Bronchial epithelial cell (primary cell): ENCODE measurements around the gene DNAH11. TPM values are rescaled to one million over a fixed set of nuclear protein-coding genes. Genes with fewer than 3 reads are reported as not detected.

ENCODE experiments used
- DNase-seq: peaks from one replicate; pipeline ENCODE4 v3.0.0-alpha.2; 2010; ENCODE audit warnings: low read depth
- FAIRE-seq: peaks from 2 replicates; lab custom pipeline; 2011; peaks lifted over from hg19 to GRCh38; lab: Jason Lieb, UNC
- H3K27me3 ChIP-seq: 2 replicates; pipeline ENCODE4 v1.5.1; 2011; ENCODE audit warnings: low read length; ENCODE audit not compliant: control insufficient read depth, insufficient read depth
- H3K36me3 ChIP-seq: 2 replicates; pipeline ENCODE4 v1.5.1; 2011; ENCODE audit warnings: low read length; ENCODE audit not compliant: control insufficient read depth, insufficient read depth
- H3K4me3 ChIP-seq: 2 replicates; pipeline ENCODE4 v1.5.1; 2011; ENCODE audit warnings: mild to moderate bottlenecking, low read depth, low read length, control low read depth
- total RNA-seq: library from RNA; depleted of rRNA; stranded (reverse); fragments of >200 nt; gene quantifications from 2 replicates; pipeline ENCODE4 v1.2.1, GENCODE V29; 2014
- TF ChIP-seq, protein P1 (sequence below): IDR thresholded peaks from 2 replicates; pipeline ENCODE4 v1.5.1; 2011; ENCODE audit warnings: mild to moderate bottlenecking, moderate library complexity, low read length, control low read depth, inconsistent platforms; ENCODE audit not compliant: insufficient read depth, severe bottlenecking

DNAH11 gene
- total RNA-seq, 1 donor from 2014 or later: 2.6 TPM

DNA sequence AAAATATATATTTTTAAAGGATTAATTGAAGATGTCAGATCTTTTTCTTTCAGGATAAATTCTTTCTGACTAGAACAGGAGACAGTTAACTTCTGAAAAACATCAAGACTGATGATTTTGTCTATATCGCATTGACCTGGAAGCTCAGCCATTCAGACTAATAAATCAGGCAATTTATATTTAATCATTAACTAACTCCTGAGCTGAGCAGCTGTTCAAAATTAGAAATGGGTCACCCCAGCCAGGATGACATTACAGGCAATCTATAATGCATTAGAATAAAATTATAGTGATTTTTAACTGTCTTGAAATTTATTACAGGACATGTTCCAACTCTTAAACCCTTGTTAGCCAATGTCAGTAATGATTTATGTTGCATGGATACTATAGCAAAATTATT, 263.0 kb downstream of the DNAH11 start:
- H3K36me3 ChIP-seq: no peaks in the 10 kb centered on the region
- no peaks in the 10 kb centered on the region for H3K27me3 ChIP-seq
- H3K4me3 ChIP-seq: no peak overlapping the region
- TF ChIP-seq, protein P1, sequence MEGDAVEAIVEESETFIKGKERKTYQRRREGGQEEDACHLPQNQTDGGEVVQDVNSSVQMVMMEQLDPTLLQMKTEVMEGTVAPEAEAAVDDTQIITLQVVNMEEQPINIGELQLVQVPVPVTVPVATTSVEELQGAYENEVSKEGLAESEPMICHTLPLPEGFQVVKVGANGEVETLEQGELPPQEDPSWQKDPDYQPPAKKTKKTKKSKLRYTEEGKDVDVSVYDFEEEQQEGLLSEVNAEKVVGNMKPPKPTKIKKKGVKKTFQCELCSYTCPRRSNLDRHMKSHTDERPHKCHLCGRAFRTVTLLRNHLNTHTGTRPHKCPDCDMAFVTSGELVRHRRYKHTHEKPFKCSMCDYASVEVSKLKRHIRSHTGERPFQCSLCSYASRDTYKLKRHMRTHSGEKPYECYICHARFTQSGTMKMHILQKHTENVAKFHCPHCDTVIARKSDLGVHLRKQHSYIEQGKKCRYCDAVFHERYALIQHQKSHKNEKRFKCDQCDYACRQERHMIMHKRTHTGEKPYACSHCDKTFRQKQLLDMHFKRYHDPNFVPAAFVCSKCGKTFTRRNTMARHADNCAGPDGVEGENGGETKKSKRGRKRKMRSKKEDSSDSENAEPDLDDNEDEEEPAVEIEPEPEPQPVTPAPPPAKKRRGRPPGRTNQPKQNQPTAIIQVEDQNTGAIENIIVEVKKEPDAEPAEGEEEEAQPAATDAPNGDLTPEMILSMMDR: no peak
- DNase-seq (no peak), FAIRE-seq (no peak)

DNA sequence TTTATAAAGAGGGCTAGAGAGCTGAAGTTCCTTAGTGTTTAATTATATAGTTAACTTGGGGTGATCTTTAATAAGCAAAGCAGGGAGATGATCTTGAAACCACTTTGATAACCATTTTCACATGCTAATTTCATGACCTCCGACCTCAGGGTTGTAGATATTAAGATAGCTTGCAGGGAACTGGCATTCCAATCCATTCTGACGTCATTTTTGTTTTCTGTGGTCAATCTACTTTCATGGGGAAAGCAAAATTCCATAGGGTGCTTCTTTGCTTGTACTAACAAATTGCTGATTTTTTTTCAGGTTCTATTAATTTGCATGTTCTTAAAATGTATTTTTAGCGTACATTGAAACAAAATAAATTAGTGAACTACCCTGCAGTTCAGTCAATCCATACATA, 263.5 kb downstream of the DNAH11 start:
- DNase-seq (no peak), FAIRE-seq (no peak)
- Histone ChIP-seq H3K36me3 (no peaks in the 10 kb centered on the region), H3K27me3 (no peaks in the 10 kb centered on the region), H3K4me3 (no peak overlapping the region)
- TF ChIP-seq, protein P1: no peak

DNA sequence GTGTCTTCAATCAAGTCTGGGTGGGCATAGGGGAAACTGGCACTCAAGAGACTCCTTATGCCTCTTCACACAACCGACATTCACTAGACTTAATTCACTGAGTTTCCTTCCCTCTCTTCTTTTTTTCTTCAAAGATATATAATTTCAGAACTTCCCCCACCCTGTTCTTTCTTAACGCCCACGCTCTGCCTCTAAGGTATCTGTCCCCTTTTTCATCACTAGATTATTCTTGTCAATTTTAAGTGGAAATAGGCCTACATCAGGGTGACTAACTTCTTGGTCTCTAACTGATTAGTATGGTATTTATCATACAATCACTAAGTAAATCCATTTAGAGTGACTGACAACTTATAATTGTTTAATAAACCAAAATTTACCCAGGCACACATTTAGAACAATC, 276.2 kb downstream of the DNAH11 start:
- no peaks in the 10 kb centered on the region for H3K27me3 ChIP-seq
- H3K4me3 ChIP-seq: no peak overlapping the region
- TF ChIP-seq, protein P1: no peak
- no peaks in the 10 kb centered on the region for H3K36me3 ChIP-seq
- FAIRE-seq (no peak), DNase-seq (no peak)

DNA sequence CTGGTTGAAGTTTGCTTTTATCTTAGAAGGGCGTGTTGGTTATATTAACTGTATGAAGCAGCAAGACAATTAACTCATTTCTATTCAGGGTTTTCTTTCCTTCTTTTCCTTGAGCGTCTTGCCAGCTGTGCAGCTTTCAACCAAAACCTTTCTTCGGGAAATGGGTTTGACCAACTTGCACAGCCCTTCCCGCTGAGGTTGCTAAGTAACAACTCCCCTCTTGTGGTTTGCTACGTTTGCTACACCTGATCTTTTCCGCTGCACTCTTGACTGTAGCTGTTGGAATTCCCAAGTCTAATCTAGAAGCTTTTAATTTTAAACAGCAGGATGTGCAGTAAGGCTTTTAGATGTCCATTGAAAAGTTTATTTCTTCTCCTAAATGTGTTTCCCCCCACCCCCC, 286.0 kb downstream of the DNAH11 start:
- Histone ChIP-seq H3K36me3 (no peaks in the 10 kb centered on the region), H3K4me3 (no peak overlapping the region), H3K27me3 (no peaks in the 10 kb centered on the region)
- TF ChIP-seq, protein P1: no peak
- FAIRE-seq (no peak), DNase-seq (no peak)

DNA sequence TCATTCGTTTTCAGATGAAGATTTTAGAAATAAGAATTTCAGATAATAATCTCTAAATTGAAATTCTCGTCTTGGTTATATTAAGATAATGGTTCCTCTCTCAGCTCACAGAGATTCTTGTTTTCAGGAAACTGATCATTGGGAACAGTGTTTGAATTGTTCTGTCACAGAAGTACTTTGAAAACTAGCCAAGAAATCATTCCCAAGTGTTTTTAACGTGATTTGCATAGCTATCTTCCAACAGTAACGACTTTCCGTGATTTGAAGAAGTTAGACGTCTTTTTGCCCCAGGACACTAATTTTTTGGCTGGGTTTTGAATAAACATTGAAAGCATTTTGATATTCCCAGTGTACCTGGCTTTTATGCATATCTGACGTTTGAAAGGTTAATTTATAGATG, 286.9 kb downstream of the DNAH11 start:
- no peak overlapping the region for H3K4me3 ChIP-seq
- no peaks in the 10 kb centered on the region for H3K36me3 ChIP-seq
- DNase-seq (no peak), FAIRE-seq (no peak)
- TF ChIP-seq, protein P1: no peak
- H3K27me3 ChIP-seq: no peaks in the 10 kb centered on the region

DNA sequence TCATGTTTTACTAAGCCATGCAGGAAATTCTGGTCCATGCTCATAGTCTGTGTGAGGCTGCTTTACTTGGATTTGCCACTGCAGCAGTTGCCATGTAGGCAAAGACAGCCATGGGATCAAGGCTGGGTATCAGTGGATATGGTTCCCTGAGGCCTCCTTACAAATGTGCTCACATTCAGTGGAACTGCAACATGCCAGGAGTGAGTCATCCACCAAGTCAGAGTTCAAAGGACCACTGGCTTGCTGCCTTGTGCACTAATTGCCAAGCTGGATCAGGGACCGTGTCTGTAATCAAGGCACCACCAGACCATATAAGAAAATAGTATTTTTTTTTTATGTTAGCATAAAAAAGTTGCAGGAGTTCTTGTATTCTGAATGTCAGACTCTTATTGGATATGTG, 301.9 kb downstream of the DNAH11 start:
- Histone ChIP-seq H3K4me3 (no peak overlapping the region), H3K36me3 (no peaks in the 10 kb centered on the region), H3K27me3 (no peaks in the 10 kb centered on the region)
- TF ChIP-seq, protein P1: no peak
- FAIRE-seq: no peak
- DNase-seq: peak; percentile 7
